ENCODE results near the gene NOLC1. TPM values are rescaled to one million over a fixed set of nuclear protein-coding genes. Genes with fewer than 3 reads are reported as not detected.

NOLC1 gene
- total RNA-seq, 6 experiments from 2014 or later: 16.0 to 60.2 (median 27.3) TPM

DNA sequence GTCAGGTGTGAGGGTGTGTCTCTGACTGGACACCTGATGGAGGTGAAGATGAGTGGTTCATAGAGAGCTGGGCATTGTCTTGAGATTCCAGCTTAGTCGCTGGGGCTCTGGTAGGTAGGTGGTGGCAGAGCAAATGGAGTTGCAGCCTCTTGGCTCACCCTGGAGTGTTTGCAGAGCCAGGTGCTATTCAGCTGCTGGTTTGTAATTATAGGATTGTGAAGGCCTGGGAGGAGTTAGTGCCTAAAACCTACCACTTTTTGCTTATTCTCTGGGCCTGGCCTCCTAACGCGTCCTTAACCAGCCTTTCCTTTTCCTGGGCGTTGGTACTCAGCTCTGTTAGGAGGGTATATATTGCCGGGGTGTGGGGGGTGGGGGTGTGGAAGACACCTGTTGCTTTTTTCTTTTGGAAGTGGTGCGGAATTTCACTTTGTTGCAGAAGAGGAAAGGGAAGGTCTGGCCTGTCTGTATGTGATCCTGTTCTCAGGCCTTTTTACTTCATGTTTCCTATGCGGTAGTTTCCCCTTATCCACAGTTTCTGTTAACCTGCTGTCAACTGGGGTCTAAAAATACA lies 16.1 kb upstream of the NOLC1 start:
- intact Hi-C loops (cut with DNase I): no loop called here
- DNase-seq: no peak
- no peak for ATAC-seq
- peaks cover 0 to 33% (median 17%) of the 10 kb centered on the region in 4 donors for H3K36me3 ChIP-seq
- H3K4me1 ChIP-seq: peaks cover 0 to 12% (median 4%) of the 10 kb centered on the region in 4 donors
- no peaks in the 10 kb centered on the region for H3K9me3 ChIP-seq
- H3K27ac ChIP-seq: no peak overlapping the region
- no peak overlapping the region for H3K4me3 ChIP-seq
- no peak for TF ChIP-seq POLR2A (IDR thresholded peaks at IDR 0.05)
- no peak for TF ChIP-seq CTCF (IDR thresholded peaks at IDR 0.05)
- WGBS (ENCODE audit: insufficient coverage, low coverage, low lambda C conversion rate, missing lambda C conversion rate): 90% methylated on average over 3 of the region's 7 CpGs
- H3K27me3 ChIP-seq: no peaks in the 10 kb centered on the region

DNA sequence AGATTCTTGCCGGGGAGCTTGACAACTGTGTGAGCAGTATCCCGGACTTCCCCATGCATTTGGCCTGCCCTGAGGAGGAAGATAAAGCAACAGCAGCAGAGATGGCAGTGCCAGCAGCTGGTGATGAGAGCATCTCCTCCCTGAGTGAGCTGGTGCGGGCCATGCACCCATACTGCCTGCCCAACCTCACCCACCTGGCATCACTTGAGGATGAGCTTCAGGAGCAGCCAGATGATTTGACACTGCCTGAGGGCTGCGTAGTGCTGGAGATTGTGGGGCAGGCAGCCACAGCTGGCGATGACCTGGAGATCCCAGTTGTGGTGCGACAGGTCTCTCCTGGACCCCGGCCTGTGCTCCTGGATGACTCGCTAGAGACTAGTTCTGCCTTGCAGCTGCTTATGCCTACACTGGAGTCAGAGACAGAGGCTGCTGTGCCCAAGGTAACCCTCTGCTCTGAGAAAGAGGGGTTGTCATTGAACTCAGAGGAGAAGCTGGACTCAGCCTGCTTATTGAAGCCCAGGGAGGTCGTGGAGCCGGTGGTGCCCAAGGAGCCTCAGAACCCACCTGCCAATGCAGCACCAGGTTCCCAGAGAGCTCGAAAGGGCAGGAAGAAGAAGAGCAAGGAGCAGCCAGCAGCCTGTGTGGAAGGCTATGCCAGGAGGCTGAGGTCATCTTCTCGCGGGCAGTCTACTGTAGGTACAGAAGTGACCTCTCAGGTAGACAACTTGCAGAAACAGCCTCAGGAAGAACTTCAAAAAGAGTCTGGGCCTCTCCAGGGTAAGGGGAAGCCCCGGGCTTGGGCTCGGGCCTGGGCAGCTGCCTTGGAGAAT lies 12.7 kb upstream of the NOLC1 start:
- ATAC-seq (no peak), DNase-seq (no peak)
- no peak overlapping the region for H3K27ac ChIP-seq
- peaks cover 0 to 45% (median 21%) of the 10 kb centered on the region in 4 donors for H3K36me3 ChIP-seq
- peaks cover 0 to 3% (median under 1%) of the 10 kb centered on the region in 4 donors for H3K4me1 ChIP-seq
- intact Hi-C loops (cut with DNase I): no loop called here
- no peak for TF ChIP-seq POLR2A (IDR thresholded peaks at IDR 0.05)
- TF ChIP-seq CTCF (IDR thresholded peaks at IDR 0.05): no peak
- H3K4me3 ChIP-seq: no peak overlapping the region
- H3K9me3 ChIP-seq: no peaks in the 10 kb centered on the region
- WGBS (ENCODE audit: insufficient coverage, low coverage, low lambda C conversion rate, missing lambda C conversion rate): 90% methylated on average over 2 of the region's 15 CpGs
- no peaks in the 10 kb centered on the region for H3K27me3 ChIP-seq

DNA sequence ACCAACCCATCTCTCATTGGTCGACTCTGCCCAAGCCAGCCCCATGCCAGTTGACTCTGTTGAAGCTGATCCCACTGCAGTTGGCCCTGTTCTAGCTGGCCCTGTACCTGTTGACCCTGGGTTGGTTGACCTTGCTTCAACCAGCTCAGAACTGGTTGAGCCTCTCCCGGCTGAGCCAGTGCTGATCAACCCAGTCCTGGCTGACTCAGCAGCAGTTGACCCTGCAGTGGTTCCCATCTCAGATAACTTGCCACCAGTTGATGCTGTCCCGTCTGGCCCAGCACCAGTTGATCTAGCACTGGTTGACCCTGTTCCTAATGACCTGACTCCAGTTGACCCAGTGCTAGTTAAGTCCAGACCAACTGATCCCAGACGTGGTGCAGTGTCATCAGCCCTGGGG lies 12.0 kb upstream of the NOLC1 start:
- H3K36me3 ChIP-seq: peaks cover 0 to 45% (median 22%) of the 10 kb centered on the region in 4 donors
- ATAC-seq: no peak

DNA sequence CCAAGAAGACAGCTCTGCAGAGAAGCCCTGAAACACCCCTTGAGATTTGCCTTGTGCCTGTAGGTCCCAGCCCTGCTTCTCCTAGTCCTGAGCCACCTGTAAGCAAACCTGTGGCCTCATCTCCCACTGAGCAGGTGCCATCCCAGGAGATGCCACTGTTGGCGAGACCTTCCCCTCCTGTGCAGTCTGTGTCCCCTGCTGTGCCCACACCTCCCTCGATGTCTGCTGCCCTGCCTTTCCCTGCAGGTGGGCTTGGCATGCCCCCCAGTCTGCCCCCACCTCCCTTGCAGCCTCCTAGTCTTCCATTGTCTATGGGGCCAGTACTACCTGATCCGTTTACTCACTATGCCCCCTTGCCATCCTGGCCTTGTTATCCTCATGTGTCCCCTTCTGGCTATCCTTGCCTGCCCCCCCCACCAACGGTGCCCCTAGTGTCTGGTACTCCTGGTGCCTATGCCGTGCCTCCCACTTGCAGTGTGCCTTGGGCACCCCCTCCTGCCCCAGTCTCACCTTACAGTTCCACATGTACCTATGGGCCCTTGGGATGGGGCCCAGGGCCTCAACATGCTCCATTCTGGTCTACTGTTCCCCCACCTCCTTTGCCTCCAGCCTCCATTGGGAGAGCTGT lies 11.2 kb upstream of the NOLC1 start:
- H3K4me1 ChIP-seq: no peaks in the 10 kb centered on the region
- H3K36me3 ChIP-seq: peaks cover 0 to 45% (median 22%) of the 10 kb centered on the region in 4 donors
- intact Hi-C loops (cut with DNase I): no loop called here
- no peaks in the 10 kb centered on the region for H3K9me3 ChIP-seq
- 87% methylated on average over 3 of the region's 5 CpGs for WGBS (ENCODE audit: insufficient coverage, low coverage, low lambda C conversion rate, missing lambda C conversion rate)
- H3K4me3 ChIP-seq: no peak overlapping the region
- no peaks in the 10 kb centered on the region for H3K27me3 ChIP-seq
- TF ChIP-seq CTCF (IDR thresholded peaks at IDR 0.05): no peak
- ATAC-seq (no peak), DNase-seq (no peak)
- no peak overlapping the region for H3K27ac ChIP-seq

More for the DNA sequence above, 12.0 kb upstream of the NOLC1 start:
- 92% methylated on average over 2 of the region's 4 CpGs for WGBS (ENCODE audit: insufficient coverage, low coverage, low lambda C conversion rate, missing lambda C conversion rate)
- Histone ChIP-seq H3K27ac (no peak overlapping the region), H3K4me3 (no peak overlapping the region), H3K27me3 (no peaks in the 10 kb centered on the region), H3K4me1 (no peaks in the 10 kb centered on the region), H3K9me3 (no peaks in the 10 kb centered on the region)
- TF ChIP-seq POLR2A (IDR thresholded peaks at IDR 0.05) (no peak), CTCF (IDR thresholded peaks at IDR 0.05) (no peak)
- no peak for DNase-seq
- intact Hi-C loops (cut with DNase I): no loop called here

Data from right lobe of liver (tissue), 6 donors.